OCI-LY1 (cell line): ENCODE measurements around the gene MUC13.

Experiments used
- CTCF ChIP-seq: fragments of 200-600 bp; sonication (generic), shearing (Covaris generic); IDR thresholded peaks from 2 replicates; pipeline ENCODE4 v1.5.1; 2017; ENCODE audit warnings: mild to moderate bottlenecking, antibody characterized with exemption, low read length, moderate library complexity, mixed read lengths
- EZH2 ChIP-seq: fragments of 200-600 bp; sonication (generic), shearing (Covaris generic); IDR thresholded peaks from 2 replicates; pipeline ENCODE4 v1.8.0; 2017; ENCODE audit warnings: borderline replicate concordance, mixed run types, mild to moderate bottlenecking, antibody characterized with exemption, low read length, moderate library complexity, mixed read lengths

GRCh38 chr3:124856677-124857076, 77.9 kb downstream of the MUC13 start:
- no peak for TF ChIP-seq CTCF
- TF ChIP-seq EZH2: no peak
